ENCODE data around the gene PTPRM. TPM values are rescaled to one million over a fixed set of nuclear protein-coding genes. Genes with fewer than 3 reads are reported as not detected.

Gene PTPRM
- total RNA-seq, 1 experiment from 2014 or later: 11.1 TPM

DNA sequence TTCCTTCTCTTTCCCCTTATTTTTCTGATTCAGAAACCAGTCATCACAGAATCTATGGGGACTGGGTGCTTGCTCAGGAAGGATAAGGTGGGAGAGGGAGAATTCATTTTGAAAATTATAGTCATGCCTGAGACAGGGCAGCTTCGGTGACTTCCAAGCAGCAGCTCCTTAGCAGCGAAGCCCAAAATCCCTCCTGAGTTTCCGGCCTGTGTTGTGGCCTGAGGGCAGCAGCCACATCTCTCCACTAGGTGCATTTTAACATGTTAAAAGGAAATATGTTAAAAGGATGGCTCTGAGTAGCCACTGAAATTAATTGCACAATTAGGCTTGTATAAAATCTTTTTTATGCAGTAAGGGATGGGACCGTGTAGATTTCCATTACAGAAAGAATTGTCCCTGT lies 835.1 kb downstream of the PTPRM start (continued):
- TF ChIP-seq, protein P1, sequence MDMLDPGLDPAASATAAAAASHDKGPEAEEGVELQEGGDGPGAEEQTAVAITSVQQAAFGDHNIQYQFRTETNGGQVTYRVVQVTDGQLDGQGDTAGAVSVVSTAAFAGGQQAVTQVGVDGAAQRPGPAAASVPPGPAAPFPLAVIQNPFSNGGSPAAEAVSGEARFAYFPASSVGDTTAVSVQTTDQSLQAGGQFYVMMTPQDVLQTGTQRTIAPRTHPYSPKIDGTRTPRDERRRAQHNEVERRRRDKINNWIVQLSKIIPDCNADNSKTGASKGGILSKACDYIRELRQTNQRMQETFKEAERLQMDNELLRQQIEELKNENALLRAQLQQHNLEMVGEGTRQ (CRISPR knock-in tag; IDR thresholded peaks at IDR 0.05): no peak
- TF ChIP-seq, protein P2, sequence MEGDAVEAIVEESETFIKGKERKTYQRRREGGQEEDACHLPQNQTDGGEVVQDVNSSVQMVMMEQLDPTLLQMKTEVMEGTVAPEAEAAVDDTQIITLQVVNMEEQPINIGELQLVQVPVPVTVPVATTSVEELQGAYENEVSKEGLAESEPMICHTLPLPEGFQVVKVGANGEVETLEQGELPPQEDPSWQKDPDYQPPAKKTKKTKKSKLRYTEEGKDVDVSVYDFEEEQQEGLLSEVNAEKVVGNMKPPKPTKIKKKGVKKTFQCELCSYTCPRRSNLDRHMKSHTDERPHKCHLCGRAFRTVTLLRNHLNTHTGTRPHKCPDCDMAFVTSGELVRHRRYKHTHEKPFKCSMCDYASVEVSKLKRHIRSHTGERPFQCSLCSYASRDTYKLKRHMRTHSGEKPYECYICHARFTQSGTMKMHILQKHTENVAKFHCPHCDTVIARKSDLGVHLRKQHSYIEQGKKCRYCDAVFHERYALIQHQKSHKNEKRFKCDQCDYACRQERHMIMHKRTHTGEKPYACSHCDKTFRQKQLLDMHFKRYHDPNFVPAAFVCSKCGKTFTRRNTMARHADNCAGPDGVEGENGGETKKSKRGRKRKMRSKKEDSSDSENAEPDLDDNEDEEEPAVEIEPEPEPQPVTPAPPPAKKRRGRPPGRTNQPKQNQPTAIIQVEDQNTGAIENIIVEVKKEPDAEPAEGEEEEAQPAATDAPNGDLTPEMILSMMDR (IDR thresholded peaks at IDR 0.05): no peak
- no peak for TF ChIP-seq SMAD3 (CRISPR knock-in tag; IDR thresholded peaks at IDR 0.05; ENCODE audit: borderline replicate concordance)
- TF ChIP-seq, protein P3, sequence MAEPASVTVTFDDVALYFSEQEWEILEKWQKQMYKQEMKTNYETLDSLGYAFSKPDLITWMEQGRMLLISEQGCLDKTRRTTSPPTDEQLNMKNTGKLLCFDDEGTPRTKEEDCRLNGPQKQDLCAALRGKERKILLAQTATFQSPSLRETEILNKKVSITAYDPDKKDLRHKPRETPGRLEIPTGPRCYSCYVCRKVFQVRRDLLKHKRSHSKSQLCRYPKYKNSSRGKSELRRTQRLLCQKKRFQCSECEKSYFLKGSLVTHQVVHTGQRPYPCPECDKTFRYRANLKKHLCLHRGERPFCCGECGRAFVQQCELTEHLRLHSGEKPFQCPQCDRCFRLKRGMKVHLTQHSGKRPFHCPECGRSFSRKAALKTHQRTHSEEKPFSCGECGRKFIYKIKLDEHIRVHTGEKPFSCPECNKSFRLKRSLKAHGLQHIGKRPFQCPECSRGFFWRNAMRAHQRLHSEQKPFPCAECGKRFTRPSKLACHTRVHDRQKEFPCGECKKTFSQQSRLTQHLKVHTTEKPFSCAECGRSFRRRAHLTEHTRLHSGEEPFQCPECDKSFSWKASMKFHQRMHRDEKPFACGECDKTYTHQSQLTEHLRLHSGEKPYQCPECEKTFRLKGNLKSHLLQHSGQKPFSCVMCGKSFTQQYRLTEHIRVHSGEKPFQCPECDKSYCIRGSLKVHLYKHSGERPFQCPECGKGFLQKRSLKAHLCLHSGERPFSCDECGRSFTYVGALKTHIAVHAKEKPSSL (CRISPR knock-in tag; conservative IDR thresholded peaks at IDR 0.05): no peak
- TF ChIP-seq, protein P4, sequence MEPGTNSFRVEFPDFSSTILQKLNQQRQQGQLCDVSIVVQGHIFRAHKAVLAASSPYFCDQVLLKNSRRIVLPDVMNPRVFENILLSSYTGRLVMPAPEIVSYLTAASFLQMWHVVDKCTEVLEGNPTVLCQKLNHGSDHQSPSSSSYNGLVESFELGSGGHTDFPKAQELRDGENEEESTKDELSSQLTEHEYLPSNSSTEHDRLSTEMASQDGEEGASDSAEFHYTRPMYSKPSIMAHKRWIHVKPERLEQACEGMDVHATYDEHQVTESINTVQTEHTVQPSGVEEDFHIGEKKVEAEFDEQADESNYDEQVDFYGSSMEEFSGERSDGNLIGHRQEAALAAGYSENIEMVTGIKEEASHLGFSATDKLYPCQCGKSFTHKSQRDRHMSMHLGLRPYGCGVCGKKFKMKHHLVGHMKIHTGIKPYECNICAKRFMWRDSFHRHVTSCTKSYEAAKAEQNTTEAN (CRISPR knock-in tag; IDR thresholded peaks at IDR 0.05): no peak
- TF ChIP-seq, protein P5, sequence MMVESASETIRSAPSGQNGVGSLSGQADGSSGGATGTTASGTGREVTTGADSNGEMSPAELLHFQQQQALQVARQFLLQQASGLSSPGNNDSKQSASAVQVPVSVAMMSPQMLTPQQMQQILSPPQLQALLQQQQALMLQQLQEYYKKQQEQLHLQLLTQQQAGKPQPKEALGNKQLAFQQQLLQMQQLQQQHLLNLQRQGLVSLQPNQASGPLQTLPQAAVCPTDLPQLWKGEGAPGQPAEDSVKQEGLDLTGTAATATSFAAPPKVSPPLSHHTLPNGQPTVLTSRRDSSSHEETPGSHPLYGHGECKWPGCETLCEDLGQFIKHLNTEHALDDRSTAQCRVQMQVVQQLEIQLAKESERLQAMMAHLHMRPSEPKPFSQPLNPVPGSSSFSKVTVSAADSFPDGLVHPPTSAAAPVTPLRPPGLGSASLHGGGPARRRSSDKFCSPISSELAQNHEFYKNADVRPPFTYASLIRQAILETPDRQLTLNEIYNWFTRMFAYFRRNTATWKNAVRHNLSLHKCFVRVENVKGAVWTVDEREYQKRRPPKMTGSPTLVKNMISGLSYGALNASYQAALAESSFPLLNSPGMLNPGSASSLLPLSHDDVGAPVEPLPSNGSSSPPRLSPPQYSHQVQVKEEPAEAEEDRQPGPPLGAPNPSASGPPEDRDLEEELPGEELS (CRISPR knock-in tag; IDR thresholded peaks at IDR 0.05): no peak
- no peak for TF ChIP-seq MYBL2 (CRISPR knock-in tag; IDR thresholded peaks at IDR 0.05)
- no peak for TF ChIP-seq GABPB1 (CRISPR knock-in tag; IDR thresholded peaks at IDR 0.05)
- TF ChIP-seq ZNF671 (CRISPR knock-in tag; IDR thresholded peaks at IDR 0.05): no peak

DNA sequence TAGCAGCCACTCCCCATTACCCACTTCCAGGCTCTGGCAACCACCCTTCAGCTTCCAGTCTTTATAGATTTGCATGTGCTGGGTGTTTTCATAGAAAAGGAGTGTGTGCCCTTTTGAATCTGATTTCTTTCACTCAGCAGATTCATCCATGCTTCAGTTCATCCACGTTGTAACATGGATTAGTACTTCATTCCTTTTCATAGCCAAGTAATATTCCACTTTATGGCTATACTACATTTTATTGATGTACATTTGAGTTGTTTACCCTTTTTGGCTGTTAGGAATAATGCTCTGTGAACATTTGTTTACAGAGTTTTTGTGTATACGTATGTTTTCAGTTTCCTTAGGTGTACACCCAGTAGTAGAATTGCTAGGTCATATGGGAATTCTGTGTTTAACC lies 836.6 kb downstream of the PTPRM start:
- no peaks in the 10 kb centered on the region for H3K27me3 Mint-ChIP-seq (ENCODE audit: low read depth)
- H3K4me3 Mint-ChIP-seq: no peak overlapping the region
- ChIA-PET POLR2A (no interaction called here), CTCF (no interaction called here)
- H3K9me3 Mint-ChIP-seq: peaks cover 3% of the 10 kb centered on the region; the same call in 1 of the 2 replicates
- H3K4me1 Mint-ChIP-seq: peaks cover 10% of the 10 kb centered on the region
- DNase-seq (ENCODE audit: low spot score) (no peak), ATAC-seq (no peak)
- 0 out of 2 replicates have a peak, but pooled peaks cover 2% of the 10 kb centered on the region for H3K36me3 Mint-ChIP-seq
- H3K27ac Mint-ChIP-seq: no peak overlapping the region
- TF ChIP-seq ELF4 (CRISPR knock-in tag; IDR thresholded peaks at IDR 0.05; ENCODE audit: low read depth) (no peak), HMGA2 (CRISPR knock-in tag; IDR thresholded peaks at IDR 0.05) (no peak), TP53 (CRISPR knock-in tag; IDR thresholded peaks at IDR 0.05) (no peak), ZNF317 (CRISPR knock-in tag; IDR thresholded peaks at IDR 0.05; ENCODE audit: borderline replicate concordance, low read depth) (no peak), FOXJ3 (CRISPR knock-in tag; IDR thresholded peaks at IDR 0.05; ENCODE audit: borderline replicate concordance) (no peak), CREM (CRISPR knock-in tag; IDR thresholded peaks at IDR 0.05) (no peak), GABPB1 (CRISPR knock-in tag; IDR thresholded peaks at IDR 0.05) (no peak)
- TF ChIP-seq, protein P6, sequence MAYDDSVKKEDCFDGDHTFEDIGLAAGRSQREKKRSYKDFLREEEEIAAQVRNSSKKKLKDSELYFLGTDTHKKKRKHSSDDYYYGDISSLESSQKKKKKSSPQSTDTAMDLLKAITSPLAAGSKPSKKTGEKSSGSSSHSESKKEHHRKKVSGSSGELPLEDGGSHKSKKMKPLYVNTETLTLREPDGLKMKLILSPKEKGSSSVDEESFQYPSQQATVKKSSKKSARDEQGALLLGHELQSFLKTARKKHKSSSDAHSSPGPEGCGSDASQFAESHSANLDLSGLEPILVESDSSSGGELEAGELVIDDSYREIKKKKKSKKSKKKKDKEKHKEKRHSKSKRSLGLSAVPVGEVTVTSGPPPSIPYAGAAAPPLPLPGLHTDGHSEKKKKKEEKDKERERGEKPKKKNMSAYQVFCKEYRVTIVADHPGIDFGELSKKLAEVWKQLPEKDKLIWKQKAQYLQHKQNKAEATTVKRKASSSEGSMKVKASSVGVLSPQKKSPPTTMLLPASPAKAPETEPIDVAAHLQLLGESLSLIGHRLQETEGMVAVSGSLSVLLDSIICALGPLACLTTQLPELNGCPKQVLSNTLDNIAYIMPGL (CRISPR knock-in tag; IDR thresholded peaks at IDR 0.05): no peak
- TF ChIP-seq, protein P7, sequence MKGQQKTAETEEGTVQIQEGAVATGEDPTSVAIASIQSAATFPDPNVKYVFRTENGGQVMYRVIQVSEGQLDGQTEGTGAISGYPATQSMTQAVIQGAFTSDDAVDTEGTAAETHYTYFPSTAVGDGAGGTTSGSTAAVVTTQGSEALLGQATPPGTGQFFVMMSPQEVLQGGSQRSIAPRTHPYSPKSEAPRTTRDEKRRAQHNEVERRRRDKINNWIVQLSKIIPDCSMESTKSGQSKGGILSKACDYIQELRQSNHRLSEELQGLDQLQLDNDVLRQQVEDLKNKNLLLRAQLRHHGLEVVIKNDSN (CRISPR knock-in tag; IDR thresholded peaks at IDR 0.05): no peak
- TF ChIP-seq, protein P8, sequence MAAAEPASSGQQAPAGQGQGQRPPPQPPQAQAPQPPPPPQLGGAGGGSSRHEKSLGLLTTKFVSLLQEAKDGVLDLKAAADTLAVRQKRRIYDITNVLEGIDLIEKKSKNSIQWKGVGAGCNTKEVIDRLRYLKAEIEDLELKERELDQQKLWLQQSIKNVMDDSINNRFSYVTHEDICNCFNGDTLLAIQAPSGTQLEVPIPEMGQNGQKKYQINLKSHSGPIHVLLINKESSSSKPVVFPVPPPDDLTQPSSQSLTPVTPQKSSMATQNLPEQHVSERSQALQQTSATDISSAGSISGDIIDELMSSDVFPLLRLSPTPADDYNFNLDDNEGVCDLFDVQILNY (CRISPR knock-in tag; IDR thresholded peaks at IDR 0.05): no peak
- TF ChIP-seq, protein P9, sequence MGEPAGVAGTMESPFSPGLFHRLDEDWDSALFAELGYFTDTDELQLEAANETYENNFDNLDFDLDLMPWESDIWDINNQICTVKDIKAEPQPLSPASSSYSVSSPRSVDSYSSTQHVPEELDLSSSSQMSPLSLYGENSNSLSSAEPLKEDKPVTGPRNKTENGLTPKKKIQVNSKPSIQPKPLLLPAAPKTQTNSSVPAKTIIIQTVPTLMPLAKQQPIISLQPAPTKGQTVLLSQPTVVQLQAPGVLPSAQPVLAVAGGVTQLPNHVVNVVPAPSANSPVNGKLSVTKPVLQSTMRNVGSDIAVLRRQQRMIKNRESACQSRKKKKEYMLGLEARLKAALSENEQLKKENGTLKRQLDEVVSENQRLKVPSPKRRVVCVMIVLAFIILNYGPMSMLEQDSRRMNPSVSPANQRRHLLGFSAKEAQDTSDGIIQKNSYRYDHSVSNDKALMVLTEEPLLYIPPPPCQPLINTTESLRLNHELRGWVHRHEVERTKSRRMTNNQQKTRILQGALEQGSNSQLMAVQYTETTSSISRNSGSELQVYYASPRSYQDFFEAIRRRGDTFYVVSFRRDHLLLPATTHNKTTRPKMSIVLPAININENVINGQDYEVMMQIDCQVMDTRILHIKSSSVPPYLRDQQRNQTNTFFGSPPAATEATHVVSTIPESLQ (CRISPR knock-in tag; IDR thresholded peaks at IDR 0.05): no peak
